22Rv1 (cell line): ENCODE results near the gene MEOX2.

Experiments
- CTCF ChIP-seq: fragments of 450-650 bp; IDR thresholded peaks from 2 replicates; pipeline ENCODE4 v1.5.1; 2017; ENCODE audit warnings: mild to moderate bottlenecking
- ZFX ChIP-seq: fragments of 450-650 bp; IDR thresholded peaks from 2 replicates; pipeline ENCODE4 v1.6.1; 2017; ENCODE audit warnings: antibody characterized with exemption, borderline replicate concordance

- no peak for TF ChIP-seq CTCF
- no peak for TF ChIP-seq ZFX
Measured at GRCh38 chr7:15625466-15625865, 61.0 kb downstream of the MEOX2 start.
